GM21528 (cell line): ENCODE data around the gene FILIP1.

Experiments used
- ATAC-seq: cut with Tn5 transposase; IDR thresholded peaks from one replicate; pipeline ENCODE4 v1.9.1; 2021; ENCODE audit warnings: mild to moderate bottlenecking, moderate library complexity; ENCODE audit not compliant: unreplicated experiment, low FRiP score

FILIP1 gene

GRCh38 chr6:75307364-75308004, 186.1 kb downstream of the FILIP1 start:
- ATAC-seq = no peak

- ATAC-seq = no peak
Observed at GRCh38 chr6:75306064-75306463, 187.5 kb downstream of the FILIP1 start.

GRCh38 chr6:75305573-75305972, 188.0 kb downstream of the FILIP1 start:
- no peak for ATAC-seq

- ATAC-seq = no peak
Observed at GRCh38 chr6:75302280-75302679, 191.3 kb downstream of the FILIP1 start.

GRCh38 chr6:75301537-75301936, 192.1 kb downstream of the FILIP1 start:
- no peak for ATAC-seq

- no peak for ATAC-seq
Observed at GRCh38 chr6:75301088-75301487, 192.5 kb downstream of the FILIP1 start.

GRCh38 chr6:75300531-75300855, 193.1 kb downstream of the FILIP1 start:
- no peak for ATAC-seq

GRCh38 chr6:75299801-75300530, 193.6 kb downstream of the FILIP1 start:
- ATAC-seq = no peak

- ATAC-seq = peak; percentile 89
Observed at GRCh38 chr6:75296811-75297779, 196.5 kb downstream of the FILIP1 start.

- no peak for ATAC-seq
Observed at GRCh38 chr6:75292555-75292954, 201.0 kb downstream of the FILIP1 start.

GRCh38 chr6:75291744-75292143, 201.9 kb downstream of the FILIP1 start:
- no peak for ATAC-seq

GRCh38 chr6:75291331-75291730, 202.3 kb downstream of the FILIP1 start:
- no peak for ATAC-seq

GRCh38 chr6:75290136-75290945, 203.3 kb downstream of the FILIP1 start:
- no peak for ATAC-seq

GRCh38 chr6:75288023-75288422, 205.6 kb downstream of the FILIP1 start:
- no peak for ATAC-seq

- ATAC-seq = no peak
Observed at GRCh38 chr6:75287424-75287823, 206.2 kb downstream of the FILIP1 start.

- ATAC-seq = no peak
Observed at GRCh38 chr6:75286955-75287354, 206.6 kb downstream of the FILIP1 start.

- peak; percentile 14 for ATAC-seq
Observed at GRCh38 chr6:75285283-75285639, 208.3 kb downstream of the FILIP1 start.

- ATAC-seq = peak; percentile 88
Observed at GRCh38 chr6:75284632-75285282, 208.8 kb downstream of the FILIP1 start, which contains the start of gene TMEM30A. Gene TMEM30A, minus strand, starts transcription at chr6:75284792. Its CDS starts 154 bp downstream, at chr6:75284638.

GRCh38 chr6:75283907-75284631, 209.5 kb downstream of the FILIP1 start:
- ATAC-seq = peak; percentile 30
